Neural progenitor cell (in vitro differentiated cells): ENCODE results near the gene TMX1.

Source experiments
- CTCF ChIP-seq: fragments of 200-600 bp; sonication (generic); IDR thresholded peaks from 2 replicates; pipeline ENCODE4 v1.5.1; 2017; ENCODE audit warnings: antibody characterized with exemption, mild to moderate bottlenecking
- EZH2phosphoT487 ChIP-seq: fragments of 200-600 bp; sonication (generic); IDR thresholded peaks from 2 replicates; pipeline ENCODE4 v1.6.1; 2017; ENCODE audit warnings: antibody characterized with exemption

- TF ChIP-seq CTCF (no peak), EZH2phosphoT487 (no peak)
Observed at GRCh38 chr14:51208982-51209381, 31.1 kb upstream of the TMX1 start.
